Coronary artery (tissue), 2 donors: ENCODE results near the gene FHIP1A.

Experiments used
- DNase-seq: peaks from one replicate; pipeline ENCODE4 v3.0.0-alpha.2; 2017; ENCODE audit warnings: low spot score
- H3K27ac ChIP-seq, 2 donors: fragments of 200-600 bp; sonication (generic); one replicate each; pipeline ENCODE4 v1.5.1; 2016 to 2019
- H3K4me3 ChIP-seq: fragments of 200-600 bp; sonication (generic); 2 replicates; pipeline ENCODE4 v1.5.1; 2016; ENCODE audit warnings: mild to moderate bottlenecking, moderate library complexity
- CTCF ChIP-seq: fragments of 200-600 bp; sonication (generic); IDR thresholded peaks from one replicate; pipeline ENCODE4 v1.5.1; 2019; ENCODE audit warnings: antibody characterized with exemption

Gene FHIP1A

GRCh38 chr4:151407018-151407417 is 2.0 kb upstream of the FHIP1A start:
- DNase-seq = no peak
- no peak overlapping the region for H3K27ac ChIP-seq
- H3K4me3 ChIP-seq = no peak overlapping the region
- no peak for TF ChIP-seq CTCF

GRCh38 chr4:151407466-151408379 is 1.3 kb upstream of the FHIP1A start:
- no peak for DNase-seq
- peak overlapping the region in 1 of 2 donors; percentile 13 for H3K27ac ChIP-seq
- TF ChIP-seq CTCF = no peak

GRCh38 chr4:151408380-151408629 is 671 bp upstream of the FHIP1A start:
- Histone ChIP-seq H3K27ac (peak overlapping the region; percentile 13 to 28), H3K4me3 (peak overlapping the region; percentile 85)
- no peak for DNase-seq
- TF ChIP-seq CTCF = no peak

More at GRCh38 chr4:151407466-151408379, 1.3 kb upstream of the FHIP1A start:
- peak overlapping the region; percentile 85 for H3K4me3 ChIP-seq

- no peak for TF ChIP-seq CTCF
- no peak overlapping the region for H3K27ac ChIP-seq
- DNase-seq = no peak
- H3K4me3 ChIP-seq = peak overlapping the region; percentile 85
Measured at GRCh38 chr4:151409470-151410313, 716 bp downstream of the FHIP1A start.

GRCh38 chr4:151415978-151416377 is 7.0 kb downstream of the FHIP1A start:
- no peak for DNase-seq
- Histone ChIP-seq H3K27ac (no peak overlapping the region), H3K4me3 (no peak overlapping the region)
- no peak for TF ChIP-seq CTCF

- DNase-seq = no peak
- H3K27ac ChIP-seq = no peak overlapping the region
- no peak overlapping the region for H3K4me3 ChIP-seq
- no peak for TF ChIP-seq CTCF
Measured at GRCh38 chr4:151417164-151417571, 8.2 kb downstream of the FHIP1A start.
